ENCODE measurements around the gene DHRS9.
"Not testable (repeated sequence)": the region's sequence is repeated elsewhere in the genome, so short reads cannot be mapped to it uniquely, and the experiment has no call there.

DHRS9 gene

GRCh38 chr2:169136428-169136827 is 67.1 kb downstream of the DHRS9 start:
- not testable (repeated sequence) for DNase-seq

GRCh38 chr2:169136885-169137534 is 67.6 kb downstream of the DHRS9 start:
- no peak for DNase-seq

- DNase-seq: no peak
Observed at GRCh38 chr2:169137924-169138323, 68.6 kb downstream of the DHRS9 start.

GRCh38 chr2:169139145-169139544 is 69.8 kb downstream of the DHRS9 start:
- DNase-seq: no peak

GRCh38 chr2:169139993-169140767 is 70.8 kb downstream of the DHRS9 start:
- DNase-seq: no peak

- DNase-seq: peak; percentile 67
Observed at GRCh38 chr2:169141713-169142352, 72.5 kb downstream of the DHRS9 start.

- no peak for DNase-seq
Observed at GRCh38 chr2:169143998-169144397, 74.6 kb downstream of the DHRS9 start.

Measured in EL (cell line).